Type B pancreatic cell (in vitro differentiated cells): ENCODE results near the gene RABL6. TPM values are rescaled to one million over a fixed set of nuclear protein-coding genes. Genes with fewer than 3 reads are reported as not detected.

Experiments used
- DNase-seq: peaks from one replicate; pipeline ENCODE4 v3.0.0; 2021; ENCODE audit warnings: mixed read lengths; ENCODE audit not compliant: unreplicated experiment; ENCODE audit errors: extremely low spot score
- H3K27ac Mint-ChIP-seq: 2 replicates; pipeline ENCODE4 v1.8.0; 2021; ENCODE audit warnings: mild to moderate bottlenecking, mixed read lengths
- H3K27me3 Mint-ChIP-seq: 2 replicates; pipeline ENCODE4 v1.8.0; 2021; ENCODE audit warnings: mixed read lengths
- H3K36me3 Mint-ChIP-seq: 2 replicates; pipeline ENCODE4 v1.8.0; 2021; ENCODE audit warnings: mixed read lengths
- H3K4me1 Mint-ChIP-seq: one replicate; pipeline ENCODE4 v1.8.0; 2021; ENCODE audit warnings: mixed read lengths; ENCODE audit not compliant: unreplicated experiment
- H3K4me3 Mint-ChIP-seq: 2 replicates; pipeline ENCODE4 v1.8.0; 2021; ENCODE audit warnings: mild to moderate bottlenecking, mixed read lengths
- H3K9me3 Mint-ChIP-seq: 2 replicates; pipeline ENCODE4 v1.8.0; 2021; ENCODE audit warnings: mixed read lengths
- CTCF ChIP-seq: fragments of 200-600 bp; sonication (generic); conservative IDR thresholded peaks from 2 replicates; pipeline ENCODE4 v1.5.0; 2021; ENCODE audit warnings: antibody characterized with exemption, mild to moderate bottlenecking
- total RNA-seq: library from RNA; stranded (reverse); gene quantifications from 2 replicates; pipeline ENCODE4 v1.2.1, GENCODE V29; 2021; ENCODE audit warnings: low replicate concordance

The RABL6 gene
- total RNA-seq, 1 donor from 2014 or later = 112 TPM

- H3K4me1 Mint-ChIP-seq = no peaks in the 10 kb centered on the region
- H3K27me3 Mint-ChIP-seq = peaks cover 13% of the 10 kb centered on the region
- no peak for DNase-seq
- no peak for TF ChIP-seq CTCF
- H3K9me3 Mint-ChIP-seq = no peaks in the 10 kb centered on the region
- H3K4me3 Mint-ChIP-seq = peak overlapping the region; percentile 94
- no peaks in the 10 kb centered on the region for H3K36me3 Mint-ChIP-seq
- peak overlapping the region; percentile 87 for H3K27ac Mint-ChIP-seq
Measured at GRCh38 chr9:136847088-136847825, 39.5 kb downstream of the RABL6 start.

GRCh38 chr9:136847826-136848392, 40.2 kb downstream of the RABL6 start:
- peak overlapping the region; percentile 87 for H3K27ac Mint-ChIP-seq
- no peaks in the 10 kb centered on the region for H3K36me3 Mint-ChIP-seq
- H3K4me1 Mint-ChIP-seq = no peaks in the 10 kb centered on the region
- no peaks in the 10 kb centered on the region for H3K9me3 Mint-ChIP-seq
- TF ChIP-seq CTCF = peak; percentile 22
- peaks cover 13% of the 10 kb centered on the region for H3K27me3 Mint-ChIP-seq
- DNase-seq = no peak
- peak overlapping the region; percentile 94 for H3K4me3 Mint-ChIP-seq

GRCh38 chr9:136848393-136849037, 40.8 kb downstream of the RABL6 start:
- no peak for DNase-seq
- Mint-ChIP-seq H3K27me3 (peaks cover 13% of the 10 kb centered on the region), H3K9me3 (no peaks in the 10 kb centered on the region), H3K36me3 (no peaks in the 10 kb centered on the region), H3K4me1 (no peaks in the 10 kb centered on the region), H3K4me3 (peak overlapping the region; percentile 94), H3K27ac (peak overlapping the region; percentile 93)
- no peak for TF ChIP-seq CTCF

GRCh38 chr9:136849038-136849959, 41.6 kb downstream of the RABL6 start, which contains the start of gene PHPT1:
Gene PHPT1 (plus strand): TSS chr9:136849409. CDS start chr9:136849431, 22 bp downstream.
- peak; percentile 99 for DNase-seq
- Mint-ChIP-seq H3K4me3 (peak within 1 kb of the TSS; percentile 94), H3K27ac (peak within 1 kb of the TSS; percentile 93), H3K9me3 (no peaks in the 10 kb centered on the region), H3K36me3 (no peaks in the 10 kb centered on the region), H3K27me3 (peaks cover 13% of the 10 kb centered on the region), H3K4me1 (no peaks in the 10 kb centered on the region)
- no peak for TF ChIP-seq CTCF
